MCF 10A (cell line): ENCODE data around the gene CCDC85C. TPM values are rescaled to one million over a fixed set of nuclear protein-coding genes. Genes with fewer than 3 reads are reported as not detected.

Source experiments
- BruUV-seq: library from RNA; stranded (reverse); fragments of 400-500 nt; replicated peaks from 2 replicates; lab custom pipeline; 2021; lab: Mats Ljungman, UMichigan
- CTCF ChIA-PET: fragments of 300-600 bp; sonication (Branson Sonifier 250); formaldehyde crosslinking; extraction: SDS; loops from one replicate; lab custom pipeline; 2021; ENCODE audit warnings: antibody characterized with exemption, inconsistent platforms; lab: Yijun Ruan, JAX
- POLR2A ChIA-PET: fragments of 300-600, 350-650 bp; sonication (Branson Sonifier 250); formaldehyde crosslinking; extraction: SDS; loops from one replicate; lab custom pipeline; 2020; ENCODE audit warnings: antibody characterized with exemption, inconsistent platforms; lab: Yijun Ruan, JAX
- DNase-seq: peaks from one replicate; pipeline ENCODE4 v3.0.0-alpha.2; 2018; ENCODE audit not compliant: unreplicated experiment
- H3K27ac Mint-ChIP-seq: one replicate; pipeline ENCODE4 v1.8.0; 2022; ENCODE audit warnings: mild to moderate bottlenecking, low read depth, mixed read lengths; ENCODE audit not compliant: unreplicated experiment
- H3K27me3 Mint-ChIP-seq: one replicate; pipeline ENCODE4 v1.8.0; 2022; ENCODE audit warnings: mixed read lengths; ENCODE audit not compliant: insufficient read depth, unreplicated experiment
- H3K36me3 Mint-ChIP-seq: one replicate; pipeline ENCODE4 v1.8.0; 2022; ENCODE audit warnings: mild to moderate bottlenecking, moderate library complexity, mixed read lengths; ENCODE audit not compliant: insufficient read depth, unreplicated experiment
- H3K4me1 Mint-ChIP-seq: one replicate; pipeline ENCODE4 v1.8.0; 2022; ENCODE audit warnings: mixed read lengths; ENCODE audit not compliant: insufficient read depth, unreplicated experiment
- H3K4me3 Mint-ChIP-seq: one replicate; pipeline ENCODE4 v1.8.0; 2022; ENCODE audit warnings: mild to moderate bottlenecking, moderate library complexity, mixed read lengths; ENCODE audit not compliant: unreplicated experiment
- H3K9me3 Mint-ChIP-seq: one replicate; pipeline ENCODE4 v1.8.0; 2022; ENCODE audit warnings: mixed read lengths; ENCODE audit not compliant: unreplicated experiment
- intact Hi-C: fragments of 100-400 bp; cut with micrococcal nuclease; formaldehyde crosslinking; loops from 2 replicates; pipeline ENCODE4 v1.14.1; 2022
- total RNA-seq: library from RNA; stranded (reverse); gene quantifications from 2 replicates; pipeline ENCODE4 v1.2.3, GENCODE V29; 2022
- TF ChIP-seq, protein P1 (sequence below): fragments of 200-600 bp; IDR thresholded peaks from one replicate; pipeline ENCODE4 v1.8.0; 2022; ENCODE audit warnings: antibody characterized with exemption, mild to moderate bottlenecking; ENCODE audit not compliant: unreplicated experiment

Gene CCDC85C
- total RNA-seq, 1 experiment from 2014 or later, result 29.9 TPM

- BruUV-seq, result no TSS peak
- ChIA-PET CTCF (no interaction called here), POLR2A (no interaction called here)
- H3K36me3 Mint-ChIP-seq, result peaks cover 37% of the 10 kb centered on the region
- H3K27me3 Mint-ChIP-seq, result no peaks in the 10 kb centered on the region
- DNase-seq, result peak; percentile 6
- TF ChIP-seq, protein P1, sequence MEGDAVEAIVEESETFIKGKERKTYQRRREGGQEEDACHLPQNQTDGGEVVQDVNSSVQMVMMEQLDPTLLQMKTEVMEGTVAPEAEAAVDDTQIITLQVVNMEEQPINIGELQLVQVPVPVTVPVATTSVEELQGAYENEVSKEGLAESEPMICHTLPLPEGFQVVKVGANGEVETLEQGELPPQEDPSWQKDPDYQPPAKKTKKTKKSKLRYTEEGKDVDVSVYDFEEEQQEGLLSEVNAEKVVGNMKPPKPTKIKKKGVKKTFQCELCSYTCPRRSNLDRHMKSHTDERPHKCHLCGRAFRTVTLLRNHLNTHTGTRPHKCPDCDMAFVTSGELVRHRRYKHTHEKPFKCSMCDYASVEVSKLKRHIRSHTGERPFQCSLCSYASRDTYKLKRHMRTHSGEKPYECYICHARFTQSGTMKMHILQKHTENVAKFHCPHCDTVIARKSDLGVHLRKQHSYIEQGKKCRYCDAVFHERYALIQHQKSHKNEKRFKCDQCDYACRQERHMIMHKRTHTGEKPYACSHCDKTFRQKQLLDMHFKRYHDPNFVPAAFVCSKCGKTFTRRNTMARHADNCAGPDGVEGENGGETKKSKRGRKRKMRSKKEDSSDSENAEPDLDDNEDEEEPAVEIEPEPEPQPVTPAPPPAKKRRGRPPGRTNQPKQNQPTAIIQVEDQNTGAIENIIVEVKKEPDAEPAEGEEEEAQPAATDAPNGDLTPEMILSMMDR, result no peak
- peaks cover 5% of the 10 kb centered on the region for H3K4me1 Mint-ChIP-seq
- no peak overlapping the region for H3K4me3 Mint-ChIP-seq
- intact Hi-C loops, result no loop called here
- H3K27ac Mint-ChIP-seq, result no peak overlapping the region
- H3K9me3 Mint-ChIP-seq, result no peaks in the 10 kb centered on the region
Observed at GRCh38 chr14:99454246-99454645, 149.8 kb downstream of the CCDC85C start.

GRCh38 chr14:99452968-99453367 lies 151.0 kb downstream of the CCDC85C start:
- H3K4me1 Mint-ChIP-seq, result peaks cover 5% of the 10 kb centered on the region
- CTCF ChIA-PET, result interaction anchor here (0.5 kb wide), 1 partner anchor 8 kb away, joined by 3 read pairs; no protein-coding TSS in a partner anchor
- POLR2A ChIA-PET, result no interaction called here
- no peak for DNase-seq
- H3K4me3 Mint-ChIP-seq, result no peak overlapping the region
- no peaks in the 10 kb centered on the region for H3K27me3 Mint-ChIP-seq
- H3K9me3 Mint-ChIP-seq, result no peaks in the 10 kb centered on the region
- no peak overlapping the region for H3K27ac Mint-ChIP-seq
- H3K36me3 Mint-ChIP-seq, result peaks cover 40% of the 10 kb centered on the region
- intact Hi-C loops, result no loop called here
- no TSS peak for BruUV-seq
- TF ChIP-seq, protein P1, result no peak

DNA sequence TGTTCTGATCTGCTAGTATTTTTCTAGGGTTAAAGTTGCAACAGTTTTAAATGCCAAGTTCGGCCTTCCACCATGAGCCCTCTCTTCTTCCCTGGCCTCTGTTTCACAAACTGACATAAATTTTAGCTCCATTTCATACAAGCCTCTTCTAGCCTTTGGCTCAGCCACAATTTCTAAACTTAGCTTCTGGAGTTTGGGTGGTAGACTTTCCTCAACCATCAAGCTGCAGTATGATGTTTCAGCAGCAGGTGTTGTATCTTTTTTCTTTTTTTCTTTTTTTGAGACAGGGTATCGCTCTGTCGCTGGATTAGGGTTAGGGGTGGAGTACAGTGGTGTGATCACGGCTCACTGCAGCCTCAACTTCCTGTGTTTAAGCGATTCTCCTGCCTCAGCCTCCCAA lies 152.8 kb downstream of the CCDC85C start:
- Mint-ChIP-seq H3K27ac (no peak overlapping the region), H3K9me3 (no peaks in the 10 kb centered on the region), H3K36me3 (peaks cover 38% of the 10 kb centered on the region), H3K4me1 (peaks cover 5% of the 10 kb centered on the region), H3K27me3 (no peaks in the 10 kb centered on the region), H3K4me3 (no peak overlapping the region)
- BruUV-seq, result no TSS peak
- TF ChIP-seq, protein P1, result no peak
- CTCF ChIA-PET, result interaction anchor here (0.7 to 2.1 kb wide), 4 partner anchors 15 to 61 kb away, joined by 3 to 7 read pairs (median 4); no protein-coding TSS in a partner anchor
- POLR2A ChIA-PET, result interaction anchor here (1.2 kb wide), 1 partner anchor 11 kb away, joined by 3 read pairs; no protein-coding TSS in a partner anchor
- no peak for DNase-seq
- intact Hi-C loops, result no loop called here

DNA sequence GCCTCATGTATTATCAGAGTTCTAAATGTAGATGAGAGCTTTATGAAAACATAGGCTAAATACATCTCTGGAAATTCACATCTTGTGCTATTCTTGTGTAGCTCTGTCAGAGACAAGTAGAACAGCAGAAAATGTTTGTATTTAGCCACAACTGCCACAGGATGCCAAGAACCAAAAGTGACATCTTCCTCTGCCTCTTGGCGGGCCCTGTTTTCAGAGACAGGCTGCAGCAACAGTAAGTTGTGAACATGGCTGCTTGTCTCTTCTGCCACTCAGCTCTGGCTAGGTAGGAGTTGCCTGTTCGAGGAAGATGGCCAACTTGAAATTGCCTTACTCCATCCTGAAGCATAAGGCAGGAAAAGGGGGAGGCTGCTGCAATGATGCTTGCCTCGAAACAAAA lies 153.7 kb downstream of the CCDC85C start:
- Mint-ChIP-seq H3K27me3 (no peaks in the 10 kb centered on the region), H3K36me3 (peaks cover 45% of the 10 kb centered on the region), H3K9me3 (no peaks in the 10 kb centered on the region), H3K27ac (no peak overlapping the region), H3K4me1 (peaks cover 4% of the 10 kb centered on the region), H3K4me3 (no peak overlapping the region)
- no TSS peak for BruUV-seq
- CTCF ChIA-PET, result interaction anchor here (1.1 to 2.1 kb wide), 3 partner anchors 14 to 57 kb away, joined by 3 to 7 read pairs (median 5); no protein-coding TSS in a partner anchor
- POLR2A ChIA-PET, result interaction anchor here (1.2 kb wide), 1 partner anchor 10 kb away, joined by 3 read pairs; no protein-coding TSS in a partner anchor
- intact Hi-C loops, result no loop called here
- TF ChIP-seq, protein P1, result no peak
- no peak for DNase-seq

Other genes starting within 250 kb of the CCDC85C start
- 43.9 and 50.6 TPM in 2 replicates for gene SETD3, start 123.3 kb downstream of the CCDC85C start, total RNA-seq
- gene CCNK, start 122.8 kb downstream of the CCDC85C start, total RNA-seq, result 70.4 and 87.7 TPM in 2 replicates
- gene HHIPL1, start 40.9 kb upstream of the CCDC85C start, total RNA-seq, result 0.10 TPM in 1 of 2 replicates, not detected in the other
- 0.20 and 0.30 TPM in 2 replicates for gene CYP46A1, start 80.1 kb upstream of the CCDC85C start, total RNA-seq
- gene EML1, start 189.2 kb upstream of the CCDC85C start, total RNA-seq, result 9.5 and 11.6 TPM in 2 replicates